Measurements from ENCODE around the gene SHROOM3. TPM values are rescaled to one million over a fixed set of nuclear protein-coding genes. Genes with fewer than 3 reads are reported as not detected.
A peak's percentile ranks its signal among the peaks of the same experiment; 100 is the strongest.

SHROOM3 gene
- total RNA-seq, 1 donor from 2014 or later = 192 TPM

DNA sequence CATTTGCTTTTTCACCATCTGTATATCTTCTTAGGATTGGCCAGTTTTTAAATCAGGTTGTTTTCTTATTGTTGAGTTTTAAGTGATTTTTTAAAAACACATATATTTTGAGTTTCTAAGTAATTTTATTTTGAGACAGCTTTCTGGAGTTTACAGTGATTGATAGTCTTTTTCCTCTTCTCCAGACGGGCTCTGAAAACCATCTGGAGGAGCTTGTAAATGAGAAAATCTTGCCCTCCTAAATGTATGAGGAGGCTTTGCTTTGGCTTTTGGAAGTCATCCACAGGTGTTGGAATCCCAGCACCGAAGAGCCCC lies 302.7 kb downstream of the SHROOM3 start:
- H3K36me3 ChIP-seq = peaks cover 27% of the 10 kb centered on the region in 2 donors
- no peaks in the 10 kb centered on the region for H3K27me3 ChIP-seq
- peak overlapping the region in 1 of 2 donors; percentile 34 for H3K4me3 ChIP-seq
- TF ChIP-seq CTCF (IDR thresholded peaks at IDR 0.05) = no peak
- peaks cover 21 to 41% of the 10 kb centered on the region in 2 donors for H3K4me1 ChIP-seq
- peak overlapping the region; percentile 92 to 97 for H3K27ac ChIP-seq
- DNase-seq (ENCODE audit: low spot score in 2 of 2) = no peak
- no peaks in the 10 kb centered on the region for H3K9me3 ChIP-seq
- intact Hi-C loops (cut with DNase I) = loop anchor here (2.0 to 5.0 kb wide), 5 partner anchors 21 to 147 kb away; no protein-coding TSS in a partner anchor

GRCh38 chr4:76738086-76738931 lies 303.3 kb downstream of the SHROOM3 start:
- intact Hi-C loops (cut with DNase I) = loop anchor here (5.0 kb wide), 3 partner anchors 51 to 116 kb away; no protein-coding TSS in a partner anchor
- Histone ChIP-seq H3K4me3 (peak overlapping the region in 1 of 2 donors; percentile 34), H3K4me1 (peaks cover 21 to 44% of the 10 kb centered on the region in 2 donors), H3K27me3 (no peaks in the 10 kb centered on the region), H3K36me3 (peaks cover 26 to 27% of the 10 kb centered on the region in 2 donors), H3K9me3 (no peaks in the 10 kb centered on the region), H3K27ac (peak overlapping the region; percentile 92 to 97)
- TF ChIP-seq CTCF (IDR thresholded peaks at IDR 0.05) = no peak
- DNase-seq (ENCODE audit: low spot score in 2 of 2) = peak; percentile 27 to 92

GRCh38 chr4:76740192-76740591 lies 305.2 kb downstream of the SHROOM3 start:
- intact Hi-C loops (cut with DNase I) = no loop called here
- no peaks in the 10 kb centered on the region for H3K9me3 ChIP-seq
- no peaks in the 10 kb centered on the region for H3K27me3 ChIP-seq
- peak overlapping the region; percentile 92 to 97 for H3K27ac ChIP-seq
- no peak for TF ChIP-seq CTCF (IDR thresholded peaks at IDR 0.05)
- peak overlapping the region in 1 of 2 donors; percentile 1 for H3K4me3 ChIP-seq
- H3K36me3 ChIP-seq = peaks cover 26 to 27% of the 10 kb centered on the region in 2 donors
- H3K4me1 ChIP-seq = peaks cover 21 to 52% of the 10 kb centered on the region in 2 donors
- DNase-seq (ENCODE audit: low spot score in 2 of 2) = no peak

- Histone ChIP-seq H3K27ac (peak overlapping the region; percentile 92 to 97), H3K36me3 (peaks cover 26 to 27% of the 10 kb centered on the region in 2 donors), H3K4me3 (peak overlapping the region in 1 of 2 donors; percentile 54), H3K9me3 (no peaks in the 10 kb centered on the region), H3K27me3 (no peaks in the 10 kb centered on the region), H3K4me1 (peaks cover 19 to 55% of the 10 kb centered on the region in 2 donors)
- intact Hi-C loops (cut with DNase I) = no loop called here
- no peak for TF ChIP-seq CTCF (IDR thresholded peaks at IDR 0.05)
- no peak for DNase-seq (ENCODE audit: low spot score in 2 of 2)
Measured at GRCh38 chr4:76740866-76741662, 306.0 kb downstream of the SHROOM3 start.

GRCh38 chr4:76741663-76742020 lies 306.6 kb downstream of the SHROOM3 start:
- H3K4me3 ChIP-seq = peak overlapping the region in 1 of 2 donors; percentile 54
- H3K27me3 ChIP-seq = no peaks in the 10 kb centered on the region
- intact Hi-C loops (cut with DNase I) = no loop called here
- H3K4me1 ChIP-seq = peaks cover 17 to 52% of the 10 kb centered on the region in 2 donors
- H3K27ac ChIP-seq = peak overlapping the region; percentile 92 to 97
- H3K9me3 ChIP-seq = no peaks in the 10 kb centered on the region
- DNase-seq (ENCODE audit: low spot score in 2 of 2) = no peak
- peaks cover 26 to 27% of the 10 kb centered on the region in 2 donors for H3K36me3 ChIP-seq
- no peak for TF ChIP-seq CTCF (IDR thresholded peaks at IDR 0.05)

All from ascending aorta (tissue), 2 donors.